NCI-H345 treated with DMSO at 0.1 percent for 48 hours (cell line): ENCODE data around the gene PCDHGA2.
A peak's percentile ranks its signal among the peaks of the same experiment; 100 is the strongest.
"Not testable (repeated sequence)": the region's sequence is repeated elsewhere in the genome, so short reads cannot be mapped to it uniquely, and the experiment has no call there.

Experiments
- DNase-seq: peaks from one replicate; lab custom pipeline; 2025; ENCODE audit not compliant: unreplicated experiment; lab: John Stamatoyannopoulos, UW

PCDHGA2 gene

DNA sequence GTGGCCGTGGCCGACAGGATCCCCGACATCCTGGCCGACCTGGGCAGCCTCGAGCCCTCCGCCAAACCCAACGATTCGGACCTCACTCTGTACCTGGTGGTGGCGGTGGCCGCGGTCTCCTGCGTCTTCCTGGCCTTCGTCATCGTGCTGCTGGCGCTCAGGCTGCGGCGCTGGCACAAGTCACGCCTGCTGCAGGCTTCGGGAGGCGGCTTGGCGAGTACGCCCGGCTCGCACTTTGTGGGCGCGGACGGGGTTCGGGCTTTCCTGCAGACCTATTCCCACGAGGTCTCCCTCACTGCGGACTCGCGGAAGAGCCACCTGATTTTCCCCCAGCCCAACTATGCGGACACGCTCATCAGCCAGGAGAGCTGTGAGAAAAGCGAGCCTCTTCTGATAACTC is 7.5 kb downstream of the PCDHGA2 start:
- DNase-seq, result not testable (repeated sequence)

DNA sequence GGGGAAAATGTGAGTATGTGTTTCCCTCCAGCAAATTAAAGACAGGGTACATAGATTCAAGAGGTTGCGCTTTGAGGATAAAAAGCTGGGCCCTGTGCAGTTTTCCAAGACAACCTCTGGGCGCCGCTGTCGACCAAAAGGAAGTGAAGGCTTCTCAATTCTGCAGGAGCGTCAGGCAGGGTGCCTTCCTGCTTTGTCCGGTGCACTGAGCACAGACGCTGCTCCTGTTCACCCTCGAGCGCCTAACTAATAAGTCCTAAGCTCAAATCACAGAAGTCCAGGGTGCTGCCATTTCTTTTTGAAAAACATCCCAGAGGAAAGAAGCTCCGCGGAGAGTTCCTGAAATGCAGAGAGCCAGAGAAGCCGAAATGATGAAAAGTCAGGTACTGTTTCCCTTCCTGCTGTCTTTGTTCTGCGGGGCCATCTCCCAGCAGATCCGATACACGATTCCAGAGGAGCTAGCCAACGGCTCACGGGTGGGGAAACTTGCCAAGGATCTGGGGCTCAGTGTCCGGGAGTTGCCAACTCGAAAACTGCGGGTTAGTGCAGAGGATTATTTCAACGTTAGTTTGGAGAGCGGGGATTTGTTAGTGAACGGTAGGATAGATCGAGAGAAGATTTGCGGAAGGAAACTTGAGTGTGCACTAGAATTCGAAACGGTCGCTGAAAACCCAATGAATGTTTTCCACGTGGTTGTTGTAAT is 11.5 kb downstream of the PCDHGA2 start, which contains the start of gene PCDHGB1:
Gene PCDHGB1 (plus strand): TSS at position 183 of the 703 bp plus-strand sequence. CDS start 162 bp downstream, at position 345.
- peak; percentile 76 for DNase-seq

DNA sequence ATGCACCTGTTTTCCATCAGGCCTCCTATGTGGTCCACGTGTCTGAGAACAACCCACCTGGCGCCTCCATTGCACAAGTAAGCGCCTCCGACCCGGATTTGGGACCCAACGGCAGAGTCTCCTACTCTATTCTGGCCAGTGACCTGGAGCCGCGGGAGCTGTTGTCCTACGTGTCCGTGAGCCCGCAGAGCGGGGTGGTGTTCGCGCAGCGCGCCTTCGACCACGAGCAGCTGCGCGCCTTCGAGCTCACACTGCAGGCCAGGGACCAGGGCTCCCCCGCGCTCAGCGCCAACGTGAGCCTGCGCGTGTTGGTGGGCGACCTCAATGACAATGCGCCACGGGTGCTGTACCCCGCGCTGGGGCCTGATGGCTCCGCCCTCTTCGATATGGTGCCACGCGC is 13.0 kb downstream of the PCDHGA2 start:
- DNase-seq, result no peak

DNA sequence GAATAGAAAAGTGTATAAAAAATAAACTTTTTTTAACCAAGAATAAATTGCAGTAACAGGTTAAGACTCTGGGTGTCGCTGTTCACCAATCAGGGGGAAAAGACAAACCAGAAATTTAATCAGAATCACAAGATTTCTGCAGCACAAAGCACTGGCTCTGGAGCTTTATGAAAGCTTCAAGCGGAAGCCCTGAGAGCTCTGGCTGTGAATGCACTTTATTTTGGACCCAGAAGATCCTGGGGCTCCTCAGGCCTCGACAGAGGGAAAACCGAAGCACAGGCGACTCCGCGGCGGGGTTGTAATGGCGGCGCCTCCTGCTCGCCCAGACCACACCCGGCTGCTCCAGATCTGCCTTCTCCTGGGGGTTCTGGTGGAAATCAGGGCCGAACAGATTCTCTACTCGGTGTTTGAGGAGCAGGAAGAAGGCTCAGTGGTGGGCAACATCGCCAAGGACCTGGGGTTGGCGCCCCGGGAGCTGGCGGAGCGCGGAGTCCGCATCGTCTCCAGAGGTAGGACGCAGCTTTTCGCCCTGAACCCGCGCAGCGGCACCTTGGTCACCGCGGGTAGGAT is 16.4 kb downstream of the PCDHGA2 start, which contains the start of gene PCDHGA4:
Gene PCDHGA4 (plus strand): TSS at position 122 of the 570 bp plus-strand sequence. CDS start 87 bp downstream, at position 209.
- no peak for DNase-seq

DNA sequence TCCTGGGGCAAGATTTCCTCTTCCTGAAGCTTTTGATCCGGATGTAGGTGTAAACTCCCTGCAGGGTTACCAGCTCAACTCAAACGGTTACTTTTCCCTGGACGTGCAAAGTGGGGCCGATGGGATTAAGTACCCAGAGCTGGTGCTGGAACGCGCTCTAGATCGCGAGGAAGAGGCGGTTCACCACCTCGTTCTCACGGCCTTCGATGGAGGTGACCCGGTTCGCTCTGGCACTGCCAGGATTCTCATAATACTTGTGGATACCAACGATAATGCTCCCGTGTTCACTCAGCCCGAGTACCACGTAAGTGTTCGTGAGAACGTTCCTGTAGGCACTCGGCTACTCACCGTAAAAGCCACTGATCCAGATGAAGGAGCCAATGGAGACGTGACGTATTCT is 17.1 kb downstream of the PCDHGA2 start:
- no peak for DNase-seq

DNA sequence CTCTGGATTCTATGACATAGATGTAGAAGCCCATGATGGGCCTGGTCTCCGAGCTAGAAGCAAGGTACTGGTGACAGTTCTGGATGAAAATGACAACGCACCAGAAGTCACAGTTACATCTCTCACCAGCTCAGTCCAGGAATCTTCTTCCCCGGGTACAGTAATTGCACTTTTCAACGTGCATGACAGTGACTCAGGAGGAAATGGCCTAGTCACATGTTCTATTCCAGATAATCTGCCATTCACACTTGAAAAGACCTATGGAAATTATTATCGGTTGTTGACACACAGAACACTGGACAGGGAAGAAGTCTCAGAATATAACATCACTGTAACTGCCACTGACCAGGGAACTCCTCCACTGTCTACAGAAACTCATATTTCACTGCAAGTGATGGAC is 17.6 kb downstream of the PCDHGA2 start:
- DNase-seq, result no peak

DNA sequence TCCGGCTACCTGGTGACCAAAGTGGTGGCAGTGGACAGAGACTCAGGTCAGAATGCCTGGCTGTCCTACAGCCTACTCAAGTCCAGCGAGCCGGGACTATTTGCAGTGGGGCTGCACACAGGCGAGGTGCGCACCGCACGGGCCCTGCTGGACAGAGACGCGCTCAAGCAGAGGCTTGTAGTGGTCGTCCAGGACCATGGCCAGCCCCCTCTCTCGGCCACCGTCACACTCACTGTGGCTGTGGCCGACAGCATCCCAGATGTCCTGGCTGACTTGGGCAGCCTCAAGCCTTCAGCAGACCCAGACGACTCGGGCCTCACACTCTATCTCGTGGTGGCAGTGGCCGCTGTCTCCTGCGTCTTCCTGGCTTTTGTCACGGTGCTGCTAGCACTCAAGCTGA is 18.4 kb downstream of the PCDHGA2 start:
- no peak for DNase-seq

DNA sequence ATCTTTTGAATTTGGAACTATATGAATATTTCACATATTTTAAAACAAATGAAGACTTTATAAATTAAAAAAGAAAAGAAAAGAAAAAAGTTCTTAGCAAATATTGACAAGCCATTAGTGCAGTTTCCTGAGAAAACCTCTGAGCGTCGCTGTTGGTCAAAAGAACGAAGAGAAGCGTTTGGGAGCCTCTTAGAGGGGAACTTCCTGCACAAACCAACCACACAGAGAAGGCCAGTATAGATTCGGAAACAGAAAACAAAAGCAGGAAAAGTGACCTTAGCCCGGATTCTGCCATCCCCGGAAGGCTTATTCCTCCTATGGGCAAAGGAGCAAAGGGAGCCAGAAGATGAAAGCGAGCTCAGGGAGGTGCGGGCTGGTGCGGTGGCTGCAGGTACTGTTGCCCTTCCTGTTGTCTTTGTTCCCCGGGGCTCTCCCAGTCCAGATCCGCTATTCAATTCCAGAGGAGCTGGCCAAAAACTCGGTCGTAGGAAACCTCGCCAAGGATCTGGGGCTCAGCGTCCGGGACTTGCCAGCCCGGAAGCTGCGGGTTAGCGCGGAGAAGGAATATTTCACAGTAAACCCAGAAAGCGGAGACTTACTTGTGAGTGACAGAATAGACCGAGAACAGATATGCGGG is 21.3 kb downstream of the PCDHGA2 start, which contains the start of gene PCDHGB2:
Gene PCDHGB2 (plus strand): TSS at position 205 of the 637 bp plus-strand sequence. CDS start 142 bp downstream, at position 347.
- no peak for DNase-seq

DNA sequence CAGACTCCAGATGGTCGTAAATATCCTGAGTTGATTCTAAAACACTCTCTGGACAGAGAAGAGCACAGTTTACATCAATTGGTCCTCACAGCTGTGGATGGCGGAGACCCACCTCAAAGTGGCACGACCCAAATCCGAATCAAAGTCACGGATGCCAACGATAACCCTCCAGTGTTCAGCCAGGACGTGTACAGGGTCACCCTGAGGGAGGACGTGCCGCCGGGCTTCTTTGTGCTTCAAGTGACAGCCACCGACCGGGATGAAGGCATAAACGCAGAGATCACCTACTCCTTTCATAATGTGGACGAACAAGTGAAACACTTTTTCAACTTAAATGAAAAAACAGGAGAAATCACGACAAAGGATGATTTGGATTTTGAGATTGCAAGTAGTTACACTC is 22.1 kb downstream of the PCDHGA2 start:
- no peak for DNase-seq

DNA sequence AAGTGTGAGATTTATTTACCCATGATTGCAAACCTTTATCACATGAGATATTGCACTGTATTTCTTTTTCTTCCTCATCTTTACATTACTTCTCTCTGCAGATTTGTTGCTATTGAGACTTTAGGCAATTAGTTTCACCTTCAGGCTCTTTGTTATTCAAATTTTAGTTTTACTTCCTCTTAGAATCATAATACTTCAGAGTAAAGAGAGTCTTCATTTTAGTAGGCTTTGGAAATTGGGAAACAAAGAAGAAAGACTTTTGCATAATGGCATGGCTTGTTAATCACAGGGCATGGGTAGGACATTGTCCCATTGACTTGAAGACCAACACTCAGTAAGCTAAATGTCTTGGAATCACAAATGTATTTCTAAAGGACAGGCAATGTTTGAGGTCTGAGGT is 24.2 kb downstream of the PCDHGA2 start:
- no peak for DNase-seq

DNA sequence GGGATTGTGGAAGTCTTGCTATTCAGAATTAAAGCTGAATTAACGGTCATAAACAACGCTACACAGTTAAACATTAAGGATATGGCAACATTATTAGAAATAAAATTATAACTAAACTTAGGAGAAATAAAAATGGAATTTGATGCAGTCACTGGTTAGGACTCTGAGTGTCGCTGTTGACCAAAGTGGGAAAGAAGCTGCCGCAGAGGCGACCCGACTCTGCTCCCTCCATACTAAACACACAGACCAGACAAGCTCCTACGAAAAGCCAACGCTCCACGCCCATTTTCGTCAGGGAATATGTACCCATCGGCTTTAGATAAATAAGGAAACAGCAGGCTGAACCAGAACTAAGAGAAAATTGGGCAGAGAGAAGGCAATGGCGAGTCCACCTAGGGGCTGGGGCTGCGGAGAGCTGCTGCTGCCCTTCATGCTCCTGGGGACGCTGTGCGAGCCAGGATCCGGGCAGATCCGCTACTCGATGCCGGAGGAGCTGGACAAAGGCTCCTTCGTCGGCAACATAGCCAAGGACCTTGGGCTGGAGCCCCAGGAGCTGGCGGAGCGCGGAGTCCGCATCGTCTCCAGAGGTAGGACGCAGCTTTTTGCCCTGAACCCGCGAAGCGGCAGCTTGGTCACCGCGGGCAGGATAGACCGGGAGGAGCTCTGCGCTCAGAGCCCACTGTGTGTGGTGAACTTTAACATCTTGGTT is 25.5 kb downstream of the PCDHGA2 start, which contains the start of gene PCDHGA5:
Gene PCDHGA5 (plus strand): TSS at position 211 of the 709 bp plus-strand sequence. CDS start 169 bp downstream, at position 380.
- no peak for DNase-seq

DNA sequence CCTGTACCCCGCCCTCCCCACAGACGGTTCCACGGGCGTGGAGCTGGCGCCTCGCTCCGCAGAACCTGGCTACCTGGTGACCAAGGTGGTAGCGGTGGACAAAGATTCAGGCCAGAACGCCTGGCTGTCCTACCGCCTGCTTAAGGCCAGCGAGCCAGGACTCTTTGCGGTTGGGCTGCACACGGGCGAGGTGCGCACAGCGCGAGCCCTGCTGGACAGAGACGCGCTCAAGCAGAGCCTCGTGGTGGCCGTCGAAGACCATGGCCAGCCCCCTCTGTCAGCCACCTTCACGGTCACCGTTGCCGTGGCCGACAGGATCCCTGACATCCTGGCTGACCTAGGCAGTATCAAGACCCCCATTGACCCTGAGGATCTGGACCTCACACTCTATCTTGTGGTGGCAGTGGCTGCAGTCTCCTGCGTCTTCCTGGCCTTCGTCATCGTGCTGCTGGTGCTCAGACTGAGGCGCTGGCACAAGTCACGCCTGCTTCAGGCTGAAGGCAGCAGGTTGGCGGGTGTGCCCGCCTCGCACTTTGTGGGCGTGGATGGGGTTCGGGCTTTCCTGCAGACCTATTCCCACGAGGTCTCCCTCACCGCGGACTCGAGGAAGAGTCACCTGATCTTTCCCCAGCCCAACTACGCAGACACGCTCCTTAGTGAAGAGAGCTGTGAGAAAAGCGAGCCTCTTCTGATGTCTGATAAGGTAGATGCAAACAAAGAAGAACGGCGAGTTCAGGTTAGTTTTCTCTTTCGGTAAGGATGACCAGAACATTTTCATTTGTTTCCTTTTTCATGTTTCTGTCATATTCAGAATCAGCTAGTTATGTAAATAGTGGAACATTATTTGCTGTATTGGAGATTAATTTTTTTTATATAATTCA is 27.7 kb downstream of the PCDHGA2 start:
- no peak for DNase-seq

DNA sequence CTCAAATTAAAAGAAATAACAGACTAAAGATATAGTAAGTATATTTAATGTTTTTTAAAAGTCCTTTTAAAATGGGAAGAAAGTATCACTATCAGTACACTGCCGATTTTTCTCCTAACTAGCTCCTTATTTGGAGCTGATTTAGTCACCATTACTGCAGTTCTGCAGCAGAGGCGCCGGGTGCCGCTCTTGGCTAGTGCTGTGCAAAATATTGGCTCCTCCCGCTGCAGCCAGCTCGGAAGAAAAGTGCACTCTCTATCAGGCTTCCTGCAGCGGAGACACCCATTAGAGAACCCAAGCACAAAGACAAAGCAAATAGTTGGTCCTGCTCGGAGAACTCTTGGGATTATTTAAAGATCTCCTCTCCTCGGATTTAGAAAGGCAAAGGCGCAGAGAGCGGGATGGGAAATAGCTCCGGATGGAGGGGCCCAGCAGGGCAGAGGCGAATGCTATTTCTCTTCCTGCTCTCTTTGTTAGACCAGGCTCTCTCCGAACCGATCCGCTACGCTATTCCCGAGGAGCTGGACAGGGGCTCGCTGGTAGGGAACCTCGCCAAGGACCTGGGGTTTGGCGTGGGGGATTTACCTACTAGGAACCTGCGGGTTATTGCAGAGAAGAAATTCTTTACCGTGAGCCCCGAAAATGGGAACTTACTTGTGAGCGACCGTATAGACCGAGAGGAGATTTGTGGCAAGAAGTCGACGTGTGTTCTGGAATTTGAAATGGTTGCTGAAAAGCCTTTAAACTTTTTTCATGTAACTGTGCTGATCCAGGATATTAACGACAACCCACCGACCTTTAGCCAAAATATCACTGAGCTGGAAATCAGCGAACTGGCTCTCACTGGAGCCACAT is 31.7 kb downstream of the PCDHGA2 start, which contains the start of gene PCDHGB3:
Gene PCDHGB3 (plus strand): TSS at position 249 of the 855 bp plus-strand sequence. CDS start 153 bp downstream, at position 402.
- no peak for DNase-seq

DNA sequence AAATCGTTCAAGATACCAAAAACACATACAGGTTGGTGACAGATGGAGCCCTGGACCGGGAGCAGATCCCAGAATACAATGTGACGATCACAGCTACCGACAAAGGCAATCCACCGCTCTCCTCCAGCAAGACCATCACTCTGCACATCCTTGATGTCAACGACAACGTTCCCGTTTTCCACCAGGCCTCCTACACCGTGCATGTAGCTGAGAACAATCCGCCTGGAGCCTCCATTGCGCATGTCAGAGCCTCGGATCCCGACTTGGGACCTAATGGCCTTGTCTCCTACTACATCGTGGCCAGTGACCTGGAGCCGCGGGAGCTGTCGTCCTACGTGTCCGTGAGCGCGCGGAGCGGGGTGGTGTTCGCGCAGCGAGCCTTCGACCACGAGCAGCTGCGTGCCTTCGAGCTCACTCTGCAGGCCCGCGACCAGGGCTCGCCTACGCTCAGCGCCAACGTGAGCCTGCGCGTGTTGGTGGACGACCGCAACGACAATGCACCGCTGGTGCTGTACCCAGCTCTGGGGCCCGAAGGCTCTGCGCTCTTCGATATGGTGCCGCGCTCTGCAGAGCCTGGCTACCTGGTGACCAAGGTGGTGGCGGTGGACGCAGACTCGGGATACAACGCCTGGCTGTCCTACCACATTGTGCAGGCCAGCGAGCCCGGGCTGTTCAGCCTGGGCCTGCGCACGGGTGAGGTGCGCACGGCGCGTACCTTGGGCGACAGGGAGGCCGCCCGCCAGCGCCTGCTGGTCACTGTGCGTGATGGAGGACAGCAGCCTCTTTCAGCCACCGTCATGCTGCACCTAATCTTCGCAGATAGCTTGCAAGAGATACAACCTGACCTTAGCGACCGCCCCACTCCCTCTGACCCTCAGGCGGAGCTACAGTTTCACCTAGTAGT is 33.3 kb downstream of the PCDHGA2 start:
- no peak for DNase-seq

DNA sequence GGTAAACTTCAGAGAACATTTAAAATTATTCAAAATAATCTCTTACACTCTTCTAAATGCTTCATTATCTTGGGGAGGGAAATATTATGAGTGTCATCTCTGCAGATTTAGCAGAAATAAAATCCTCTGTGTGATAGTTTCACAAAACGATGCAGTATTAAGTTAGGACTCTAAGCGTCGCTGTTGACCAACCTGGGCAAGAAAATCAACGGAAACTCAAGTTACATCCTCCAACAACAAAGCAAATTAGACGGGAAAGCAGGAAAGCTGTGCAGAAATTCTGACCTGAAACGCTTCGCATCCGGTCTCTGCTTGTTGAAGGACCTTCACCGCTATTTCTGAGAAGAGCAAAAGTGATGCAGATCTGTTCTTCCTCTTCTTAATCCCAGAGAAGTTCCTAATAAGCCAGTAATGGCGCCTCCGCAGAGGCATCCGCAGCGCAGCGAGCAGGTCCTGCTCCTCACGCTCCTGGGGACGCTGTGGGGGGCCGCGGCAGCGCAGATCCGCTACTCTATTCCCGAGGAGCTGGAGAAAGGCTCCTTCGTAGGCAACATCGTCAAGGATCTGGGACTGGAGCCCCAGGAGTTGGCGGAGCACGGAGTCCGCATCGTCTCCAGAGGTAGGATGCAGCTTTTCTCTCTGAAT is 35.2 kb downstream of the PCDHGA2 start, which contains the start of gene PCDHGA6:
Gene PCDHGA6 (plus strand): TSS at position 219 of the 645 bp plus-strand sequence. CDS start 193 bp downstream, at position 412.
- no peak for DNase-seq

DNA sequence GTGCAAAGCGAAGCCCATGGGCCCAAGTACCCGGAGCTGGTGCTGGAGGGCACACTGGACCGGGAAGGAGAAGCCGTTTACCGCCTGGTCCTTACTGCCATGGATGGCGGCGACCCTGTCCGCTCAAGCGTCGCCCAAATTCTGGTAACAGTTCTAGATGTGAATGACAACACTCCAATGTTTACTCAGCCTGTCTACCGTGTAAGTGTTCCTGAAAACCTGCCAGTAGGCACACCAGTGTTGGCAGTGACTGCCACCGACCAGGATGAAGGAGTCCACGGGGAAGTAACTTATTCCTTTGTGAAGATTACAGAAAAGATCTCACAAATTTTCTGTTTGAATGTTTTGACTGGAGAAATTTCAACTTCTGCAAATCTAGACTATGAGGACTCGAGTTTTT is 36.1 kb downstream of the PCDHGA2 start:
- no peak for DNase-seq

DNA sequence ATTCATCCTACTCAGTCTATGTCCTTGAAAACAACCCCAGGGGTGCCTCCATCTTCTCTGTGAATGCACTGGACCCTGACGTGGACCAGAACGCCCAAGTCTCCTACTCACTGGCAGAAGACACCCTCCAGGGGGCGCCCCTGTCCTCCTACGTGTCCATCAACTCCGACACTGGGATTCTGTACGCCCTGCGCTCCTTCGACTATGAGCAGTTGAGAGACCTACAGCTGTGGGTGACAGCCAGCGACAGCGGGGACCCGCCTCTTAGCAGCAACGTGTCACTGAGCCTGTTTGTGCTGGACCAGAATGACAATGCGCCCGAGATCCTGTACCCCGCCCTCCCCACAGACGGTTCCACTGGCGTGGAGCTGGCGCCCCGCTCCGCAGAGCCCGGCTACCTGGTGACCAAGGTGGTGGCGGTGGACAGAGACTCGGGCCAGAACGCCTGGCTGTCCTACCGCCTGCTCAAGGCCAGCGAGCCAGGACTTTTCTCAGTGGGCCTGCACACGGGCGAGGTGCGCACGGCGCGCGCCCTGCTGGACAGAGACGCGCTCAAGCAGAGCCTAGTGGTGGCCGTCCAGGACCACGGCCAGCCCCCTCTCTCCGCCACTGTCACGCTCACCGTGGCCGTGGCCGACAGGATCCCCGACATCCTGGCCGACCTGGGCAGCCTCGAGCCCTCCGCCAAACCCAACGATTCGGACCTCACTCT is 37.0 kb downstream of the PCDHGA2 start:
- not testable (repeated sequence) for DNase-seq
